ENCODE data around the gene CNOT6L. TPM values are rescaled to one million over a fixed set of nuclear protein-coding genes. Genes with fewer than 3 reads are reported as not detected.

The CNOT6L gene
- polyA plus RNA-seq, 1 donor from 2014 or later = 14.4 TPM

- Histone ChIP-seq H3F3A (ENCODE audit: insufficient read depth, low read length, poor library complexity, severe bottlenecking) (peaks cover 11% of the 10 kb centered on the region), H3K27ac (ENCODE audit: low read length) (peak overlapping the region; percentile 97), H2AFZ (ENCODE audit: low read depth, low read length) (peak overlapping the region; percentile 17), H3K9ac (ENCODE audit: low read length) (peak overlapping the region; percentile 95), H4K20me1 (ENCODE audit: insufficient read depth) (no peaks in the 10 kb centered on the region), H3K36me3 (ENCODE audit: insufficient read depth, low read length) (no peaks in the 10 kb centered on the region), H3K27me3 (ENCODE audit: insufficient read depth, low read depth, low read length) (no peaks in the 10 kb centered on the region), H3K9me2 (ENCODE audit: insufficient read depth, low read length) (no peaks in the 10 kb centered on the region), H3K79me2 (replicated peaks; ENCODE audit: insufficient read depth, low read length) (peaks cover 12% of the 10 kb centered on the region), H3K4me2 (ENCODE audit: low read length) (peak overlapping the region; percentile 27), H3K4me3 (ENCODE audit: low read length) (peak overlapping the region; percentile 65), H3K9me3 (ENCODE audit: low read length) (no peaks in the 10 kb centered on the region)
- TF ChIP-seq EZH2 (IDR thresholded peaks at IDR 0.05; ENCODE audit: borderline replicate concordance, insufficient read depth, low read length, poor library complexity, severe bottlenecking) (no peak), SMC3 (conservative IDR thresholded peaks at IDR 0.05; ENCODE audit: poor library complexity) (no peak), MXI1 (conservative IDR thresholded peaks at IDR 0.05; ENCODE audit: poor library complexity, severe bottlenecking) (no peak), RAD21 (conservative IDR thresholded peaks at IDR 0.05) (no peak), TAF1 (IDR thresholded peaks at IDR 0.05; ENCODE audit: low read depth) (no peak), POLR2AphosphoS5 (IDR thresholded peaks at IDR 0.05) (no peak), EP300 (conservative IDR thresholded peaks at IDR 0.05; ENCODE audit: poor library complexity, severe bottlenecking) (no peak)
- TF ChIP-seq, protein P1, sequence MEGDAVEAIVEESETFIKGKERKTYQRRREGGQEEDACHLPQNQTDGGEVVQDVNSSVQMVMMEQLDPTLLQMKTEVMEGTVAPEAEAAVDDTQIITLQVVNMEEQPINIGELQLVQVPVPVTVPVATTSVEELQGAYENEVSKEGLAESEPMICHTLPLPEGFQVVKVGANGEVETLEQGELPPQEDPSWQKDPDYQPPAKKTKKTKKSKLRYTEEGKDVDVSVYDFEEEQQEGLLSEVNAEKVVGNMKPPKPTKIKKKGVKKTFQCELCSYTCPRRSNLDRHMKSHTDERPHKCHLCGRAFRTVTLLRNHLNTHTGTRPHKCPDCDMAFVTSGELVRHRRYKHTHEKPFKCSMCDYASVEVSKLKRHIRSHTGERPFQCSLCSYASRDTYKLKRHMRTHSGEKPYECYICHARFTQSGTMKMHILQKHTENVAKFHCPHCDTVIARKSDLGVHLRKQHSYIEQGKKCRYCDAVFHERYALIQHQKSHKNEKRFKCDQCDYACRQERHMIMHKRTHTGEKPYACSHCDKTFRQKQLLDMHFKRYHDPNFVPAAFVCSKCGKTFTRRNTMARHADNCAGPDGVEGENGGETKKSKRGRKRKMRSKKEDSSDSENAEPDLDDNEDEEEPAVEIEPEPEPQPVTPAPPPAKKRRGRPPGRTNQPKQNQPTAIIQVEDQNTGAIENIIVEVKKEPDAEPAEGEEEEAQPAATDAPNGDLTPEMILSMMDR (IDR thresholded peaks at IDR 0.05; ENCODE audit: poor library complexity, severe bottlenecking) = no peak
- TF ChIP-seq, protein P2, sequence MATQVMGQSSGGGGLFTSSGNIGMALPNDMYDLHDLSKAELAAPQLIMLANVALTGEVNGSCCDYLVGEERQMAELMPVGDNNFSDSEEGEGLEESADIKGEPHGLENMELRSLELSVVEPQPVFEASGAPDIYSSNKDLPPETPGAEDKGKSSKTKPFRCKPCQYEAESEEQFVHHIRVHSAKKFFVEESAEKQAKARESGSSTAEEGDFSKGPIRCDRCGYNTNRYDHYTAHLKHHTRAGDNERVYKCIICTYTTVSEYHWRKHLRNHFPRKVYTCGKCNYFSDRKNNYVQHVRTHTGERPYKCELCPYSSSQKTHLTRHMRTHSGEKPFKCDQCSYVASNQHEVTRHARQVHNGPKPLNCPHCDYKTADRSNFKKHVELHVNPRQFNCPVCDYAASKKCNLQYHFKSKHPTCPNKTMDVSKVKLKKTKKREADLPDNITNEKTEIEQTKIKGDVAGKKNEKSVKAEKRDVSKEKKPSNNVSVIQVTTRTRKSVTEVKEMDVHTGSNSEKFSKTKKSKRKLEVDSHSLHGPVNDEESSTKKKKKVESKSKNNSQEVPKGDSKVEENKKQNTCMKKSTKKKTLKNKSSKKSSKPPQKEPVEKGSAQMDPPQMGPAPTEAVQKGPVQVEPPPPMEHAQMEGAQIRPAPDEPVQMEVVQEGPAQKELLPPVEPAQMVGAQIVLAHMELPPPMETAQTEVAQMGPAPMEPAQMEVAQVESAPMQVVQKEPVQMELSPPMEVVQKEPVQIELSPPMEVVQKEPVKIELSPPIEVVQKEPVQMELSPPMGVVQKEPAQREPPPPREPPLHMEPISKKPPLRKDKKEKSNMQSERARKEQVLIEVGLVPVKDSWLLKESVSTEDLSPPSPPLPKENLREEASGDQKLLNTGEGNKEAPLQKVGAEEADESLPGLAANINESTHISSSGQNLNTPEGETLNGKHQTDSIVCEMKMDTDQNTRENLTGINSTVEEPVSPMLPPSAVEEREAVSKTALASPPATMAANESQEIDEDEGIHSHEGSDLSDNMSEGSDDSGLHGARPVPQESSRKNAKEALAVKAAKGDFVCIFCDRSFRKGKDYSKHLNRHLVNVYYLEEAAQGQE (IDR thresholded peaks at IDR 0.05; ENCODE audit: borderline replicate concordance) = no peak
Measured at GRCh38 chr4:77820649-77821561, 1.7 kb upstream of the CNOT6L start.

GRCh38 chr4:77819843-77820648, 878 bp upstream of the CNOT6L start:
- H3K27ac ChIP-seq (ENCODE audit: low read length) = peak overlapping the region; percentile 97
- no peaks in the 10 kb centered on the region for H3K27me3 ChIP-seq (ENCODE audit: insufficient read depth, low read depth, low read length)
- peak overlapping the region; percentile 95 for H3K9ac ChIP-seq (ENCODE audit: low read length)
- H3K36me3 ChIP-seq (ENCODE audit: insufficient read depth, low read length) = no peaks in the 10 kb centered on the region
- H3F3A ChIP-seq (ENCODE audit: insufficient read depth, low read length, poor library complexity, severe bottlenecking) = peaks cover 11% of the 10 kb centered on the region
- H3K9me3 ChIP-seq (ENCODE audit: low read length) = no peaks in the 10 kb centered on the region
- TF ChIP-seq, protein P1 (IDR thresholded peaks at IDR 0.05; ENCODE audit: poor library complexity, severe bottlenecking) = no peak
- TF ChIP-seq RAD21 (conservative IDR thresholded peaks at IDR 0.05) (peak; percentile 36), MXI1 (conservative IDR thresholded peaks at IDR 0.05; ENCODE audit: poor library complexity, severe bottlenecking) (peak; percentile 58), POLR2AphosphoS5 (IDR thresholded peaks at IDR 0.05) (peak; percentile 96), EZH2 (IDR thresholded peaks at IDR 0.05; ENCODE audit: borderline replicate concordance, insufficient read depth, low read length, poor library complexity, severe bottlenecking) (no peak), SMC3 (conservative IDR thresholded peaks at IDR 0.05; ENCODE audit: poor library complexity) (peak; percentile 29), TAF1 (IDR thresholded peaks at IDR 0.05; ENCODE audit: low read depth) (peak; percentile 83), EP300 (conservative IDR thresholded peaks at IDR 0.05; ENCODE audit: poor library complexity, severe bottlenecking) (peak; percentile 81)
- TF ChIP-seq, protein P2 (IDR thresholded peaks at IDR 0.05; ENCODE audit: borderline replicate concordance) = peak; percentile 84
- peak overlapping the region; percentile 27 for H3K4me2 ChIP-seq (ENCODE audit: low read length)
- H2AFZ ChIP-seq (ENCODE audit: low read depth, low read length) = peak overlapping the region; percentile 82
- peak overlapping the region; percentile 65 for H3K4me3 ChIP-seq (ENCODE audit: low read length)
- H4K20me1 ChIP-seq (ENCODE audit: insufficient read depth) = no peaks in the 10 kb centered on the region
- H3K79me2 ChIP-seq (replicated peaks; ENCODE audit: insufficient read depth, low read length) = peaks cover 21% of the 10 kb centered on the region
- no peaks in the 10 kb centered on the region for H3K9me2 ChIP-seq (ENCODE audit: insufficient read depth, low read length)

Data from neural cell (in vitro differentiated cells).